HG02852 (cell line): Measurements from ENCODE around the gene IRX6.

ENCODE experiments used
- ATAC-seq: cut with Tn5 transposase; IDR thresholded peaks from one replicate; pipeline ENCODE4 v1.9.1; 2021; ENCODE audit warnings: mild to moderate bottlenecking, moderate library complexity; ENCODE audit not compliant: unreplicated experiment

Gene IRX6

GRCh38 chr16:55364811-55365210 lies 40.8 kb downstream of the IRX6 start:
- ATAC-seq, result no peak

- no peak for ATAC-seq
Measured at GRCh38 chr16:55367301-55367811, 43.4 kb downstream of the IRX6 start.

GRCh38 chr16:55367866-55368603 lies 44.0 kb downstream of the IRX6 start:
- no peak for ATAC-seq

GRCh38 chr16:55369151-55369550 lies 45.1 kb downstream of the IRX6 start:
- ATAC-seq, result no peak

- no peak for ATAC-seq
Measured at GRCh38 chr16:55370762-55371482, 46.9 kb downstream of the IRX6 start.

- ATAC-seq, result no peak
Measured at GRCh38 chr16:55372792-55373488, 48.9 kb downstream of the IRX6 start.

- no peak for ATAC-seq
Measured at GRCh38 chr16:55373489-55373832, 49.5 kb downstream of the IRX6 start.

- ATAC-seq, result no peak
Measured at GRCh38 chr16:55376045-55376444, 52.0 kb downstream of the IRX6 start.

GRCh38 chr16:55376567-55377167 lies 52.7 kb downstream of the IRX6 start:
- no peak for ATAC-seq

GRCh38 chr16:55377840-55378239 lies 53.8 kb downstream of the IRX6 start:
- ATAC-seq, result no peak

GRCh38 chr16:55378616-55379015 lies 54.6 kb downstream of the IRX6 start:
- ATAC-seq, result no peak

- no peak for ATAC-seq
Measured at GRCh38 chr16:55379371-55379770, 55.4 kb downstream of the IRX6 start.

GRCh38 chr16:55379876-55380390 lies 55.9 kb downstream of the IRX6 start:
- ATAC-seq, result no peak
